Fibroblast of lung (primary cell): ENCODE results near the gene METTL5. TPM values are rescaled to one million over a fixed set of nuclear protein-coding genes. Genes with fewer than 3 reads are reported as not detected.

ENCODE experiments used
- DNase-seq, 2 donors: peaks; one replicate each; pipeline versions ENCODE4 v3.0.0 to v3.0.0-alpha.2; 2010; ENCODE audit warnings: low read depth in 2 of 2
- H2AFZ ChIP-seq: 2 replicates; pipeline ENCODE4 v1.5.1; 2012; ENCODE audit warnings: low read length, control low read depth, inconsistent platforms
- H3K27ac ChIP-seq: 2 replicates; pipeline ENCODE4 v1.5.1; 2011; ENCODE audit warnings: low read length, control low read depth; ENCODE audit not compliant: insufficient read depth
- H3K27me3 ChIP-seq: 2 replicates; pipeline ENCODE4 v1.5.1; 2011; ENCODE audit warnings: mild to moderate bottlenecking, low read length; ENCODE audit not compliant: control insufficient read depth, insufficient read depth
- H3K36me3 ChIP-seq: 2 replicates; pipeline ENCODE4 v1.5.1; 2011; ENCODE audit warnings: low read length; ENCODE audit not compliant: control insufficient read depth, insufficient read depth
- H3K4me1 ChIP-seq: 2 replicates; pipeline ENCODE4 v1.5.1; 2011; ENCODE audit warnings: low read length; ENCODE audit not compliant: control insufficient read depth, insufficient read depth; ENCODE audit errors: extremely low read depth
- H3K4me2 ChIP-seq: 2 replicates; pipeline ENCODE4 v1.5.1; 2011; ENCODE audit warnings: low read length, control low read depth; ENCODE audit not compliant: insufficient read depth; ENCODE audit errors: extremely low read depth
- H3K4me3 ChIP-seq, 4 experiments: fragments of 200-600 bp in 1 of 4; sonication (generic) in 1 of 4; replicated peaks in 1 of 4; 2 replicates each; pipeline ENCODE4 v1.5.1; 2011 to 2016; ENCODE audit warnings: low read length in 4 of 4, low read depth in 3 of 4, mild to moderate bottlenecking in 3 of 4, control low read depth in 2 of 4, inconsistent platforms in 1 of 4, mixed read lengths in 1 of 4; ENCODE audit not compliant: insufficient read depth in 1 of 4; ENCODE audit errors: control extremely low read depth in 1 of 4
- H3K79me2 ChIP-seq: 2 replicates; pipeline ENCODE4 v1.5.1; 2012; ENCODE audit warnings: mild to moderate bottlenecking, low read length, inconsistent platforms; ENCODE audit not compliant: control insufficient read depth, insufficient read depth
- H3K9ac ChIP-seq: 2 replicates; pipeline ENCODE4 v1.5.1; 2011; ENCODE audit warnings: mild to moderate bottlenecking, low read length, control low read depth; ENCODE audit not compliant: insufficient read depth
- H3K9me3 ChIP-seq: 2 replicates; pipeline ENCODE4 v1.5.1; 2012; ENCODE audit warnings: low read depth, low read length; ENCODE audit not compliant: control insufficient read depth, insufficient read depth
- H4K20me1 ChIP-seq: 2 replicates; pipeline ENCODE4 v1.5.1; 2011; ENCODE audit warnings: low read length; ENCODE audit not compliant: control insufficient read depth, insufficient read depth; ENCODE audit errors: extremely low read depth
- EZH2 ChIP-seq: IDR thresholded peaks from 2 replicates; pipeline ENCODE4 v1.5.1; 2012; ENCODE audit warnings: low read length, control low read depth, mild to moderate bottlenecking; ENCODE audit errors: missing control alignments
- polyA plus RNA-seq, 2 donors: library from polyadenylated mRNA; depleted of rRNA in 1 of 2; stranded (reverse) in 1 of 2; unstranded in 1 of 2; fragments of >200 nt; gene quantifications; 2 replicates each; pipeline ENCODE4 v1.2.1, GENCODE V29; 2011 to 2012; ENCODE audit warnings: missing spikeins in 1 of 2
- total RNA-seq: library from RNA; depleted of rRNA; stranded (reverse); fragments of >200 nt; gene quantifications from 2 replicates; pipeline ENCODE4 v1.2.1, GENCODE V29; 2014
- TF ChIP-seq, protein P1 (sequence below), 2 donors: IDR thresholded peaks in 1 of 2; conservative IDR thresholded peaks in 1 of 2; 1 replicate in 1 of 2; 2 replicates in 1 of 2; pipeline ENCODE4 v1.5.1; 2011 to 2012; ENCODE audit warnings: low read length in 2 of 2, control low read depth in 1 of 2, inconsistent platforms in 1 of 2, low read depth in 1 of 2, mild to moderate bottlenecking in 1 of 2

Gene METTL5
- total and polyA plus RNA-seq, 2 donors (not counting 1 experiment from before 2014, with no cell fraction given), result 50.9 to 52.9 TPM

DNA sequence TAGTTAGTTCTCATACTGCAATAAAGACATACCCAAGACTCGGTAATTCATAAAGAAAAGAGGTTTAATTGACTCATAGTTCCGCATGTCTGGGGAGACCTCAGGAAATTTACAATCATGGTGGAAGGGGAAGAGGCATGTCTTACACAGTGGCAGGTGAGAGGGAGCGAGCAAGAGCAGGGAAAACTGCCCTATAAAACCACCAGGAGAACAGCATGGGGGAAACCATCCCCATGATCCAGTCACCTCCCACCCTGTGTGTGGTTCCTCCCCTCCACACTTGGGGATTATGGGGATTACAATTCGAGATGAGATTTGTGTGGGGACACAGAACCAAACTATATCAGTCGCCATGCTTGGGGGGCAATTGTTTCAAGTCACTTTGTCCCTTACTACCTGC is 27.1 kb downstream of the METTL5 start:
- no peak for TF ChIP-seq EZH2
- TF ChIP-seq, protein P1, sequence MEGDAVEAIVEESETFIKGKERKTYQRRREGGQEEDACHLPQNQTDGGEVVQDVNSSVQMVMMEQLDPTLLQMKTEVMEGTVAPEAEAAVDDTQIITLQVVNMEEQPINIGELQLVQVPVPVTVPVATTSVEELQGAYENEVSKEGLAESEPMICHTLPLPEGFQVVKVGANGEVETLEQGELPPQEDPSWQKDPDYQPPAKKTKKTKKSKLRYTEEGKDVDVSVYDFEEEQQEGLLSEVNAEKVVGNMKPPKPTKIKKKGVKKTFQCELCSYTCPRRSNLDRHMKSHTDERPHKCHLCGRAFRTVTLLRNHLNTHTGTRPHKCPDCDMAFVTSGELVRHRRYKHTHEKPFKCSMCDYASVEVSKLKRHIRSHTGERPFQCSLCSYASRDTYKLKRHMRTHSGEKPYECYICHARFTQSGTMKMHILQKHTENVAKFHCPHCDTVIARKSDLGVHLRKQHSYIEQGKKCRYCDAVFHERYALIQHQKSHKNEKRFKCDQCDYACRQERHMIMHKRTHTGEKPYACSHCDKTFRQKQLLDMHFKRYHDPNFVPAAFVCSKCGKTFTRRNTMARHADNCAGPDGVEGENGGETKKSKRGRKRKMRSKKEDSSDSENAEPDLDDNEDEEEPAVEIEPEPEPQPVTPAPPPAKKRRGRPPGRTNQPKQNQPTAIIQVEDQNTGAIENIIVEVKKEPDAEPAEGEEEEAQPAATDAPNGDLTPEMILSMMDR (conservative IDR thresholded peaks at IDR 0.05 in 1 of 2, IDR thresholded peaks at IDR 0.05 in 1 of 2; ENCODE audit: low read depth in 1 of 2, low read length in 2 of 2), result no peak
- no peaks in the 10 kb centered on the region for H3K9me3 ChIP-seq
- H3K4me2 ChIP-seq, result no peak overlapping the region
- no peak overlapping the region for H3K4me3 ChIP-seq
- H3K4me1 ChIP-seq, result no peaks in the 10 kb centered on the region
- no peak for DNase-seq
- H2AFZ ChIP-seq, result no peak overlapping the region
- H4K20me1 ChIP-seq, result no peaks in the 10 kb centered on the region
- peaks cover 4% of the 10 kb centered on the region for H3K36me3 ChIP-seq
- H3K9ac ChIP-seq, result no peak overlapping the region
- H3K27me3 ChIP-seq, result no peaks in the 10 kb centered on the region
- peaks cover 32% of the 10 kb centered on the region for H3K79me2 ChIP-seq
- no peak overlapping the region for H3K27ac ChIP-seq

DNA sequence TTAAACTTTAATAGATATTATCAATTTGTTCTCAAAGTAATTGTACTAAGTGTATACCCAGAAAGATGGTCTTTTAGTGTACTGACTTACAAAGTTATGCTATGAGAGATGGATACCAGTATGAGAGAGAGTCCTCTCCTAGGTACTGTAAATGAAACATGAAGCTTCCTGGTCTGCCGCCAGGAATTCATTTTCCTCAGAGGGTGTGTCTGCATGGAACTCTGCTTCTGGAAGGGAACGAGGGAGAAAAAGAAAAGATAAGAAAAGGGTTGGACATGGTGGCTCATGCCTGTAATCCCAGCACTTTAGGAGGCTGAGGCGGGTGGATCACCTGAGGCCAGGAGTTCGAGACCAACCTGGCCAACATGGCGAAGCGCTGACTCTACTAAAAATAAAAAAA is 28.3 kb downstream of the METTL5 start:
- Histone ChIP-seq H3K27me3 (no peaks in the 10 kb centered on the region), H4K20me1 (no peaks in the 10 kb centered on the region), H3K9ac (no peak overlapping the region), H3K9me3 (no peaks in the 10 kb centered on the region), H3K79me2 (peaks cover 24% of the 10 kb centered on the region), H3K4me1 (no peaks in the 10 kb centered on the region), H3K36me3 (no peaks in the 10 kb centered on the region), H2AFZ (no peak overlapping the region), H3K4me2 (no peak overlapping the region), H3K4me3 (no peak overlapping the region), H3K27ac (no peak overlapping the region)
- peak in 1 of 2 donors; percentile 8 for DNase-seq
- no peak for TF ChIP-seq EZH2
- TF ChIP-seq, protein P1 (conservative IDR thresholded peaks at IDR 0.05 in 1 of 2, IDR thresholded peaks at IDR 0.05 in 1 of 2; ENCODE audit: low read depth in 1 of 2, low read length in 2 of 2), result no peak

DNA sequence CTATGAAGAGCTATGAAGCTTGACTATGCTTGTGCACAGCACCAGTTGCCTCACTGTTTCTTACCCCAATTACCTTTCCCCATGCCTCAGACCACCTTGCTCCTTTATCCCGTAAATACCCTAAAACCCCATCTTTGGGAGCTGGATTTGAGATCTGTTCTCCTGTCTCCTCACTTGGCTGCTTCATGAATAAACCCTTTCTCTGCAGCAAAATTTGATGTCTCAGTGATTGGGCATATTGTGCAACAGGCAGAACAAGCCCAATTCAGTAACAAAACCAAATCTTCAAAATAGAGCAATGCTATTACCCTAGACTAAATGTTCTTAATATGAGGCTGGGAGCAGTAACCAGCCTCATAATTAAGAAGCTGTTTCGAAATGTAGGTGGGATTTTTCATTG is 29.5 kb downstream of the METTL5 start:
- peaks cover 12% of the 10 kb centered on the region for H3K79me2 ChIP-seq
- no peaks in the 10 kb centered on the region for H3K9me3 ChIP-seq
- no peaks in the 10 kb centered on the region for H3K36me3 ChIP-seq
- no peak overlapping the region for H3K4me3 ChIP-seq
- no peak overlapping the region for H3K9ac ChIP-seq
- H4K20me1 ChIP-seq, result no peaks in the 10 kb centered on the region
- no peak overlapping the region for H3K4me2 ChIP-seq
- no peak overlapping the region for H2AFZ ChIP-seq
- H3K27ac ChIP-seq, result no peak overlapping the region
- no peak for DNase-seq
- TF ChIP-seq, protein P1 (conservative IDR thresholded peaks at IDR 0.05 in 1 of 2, IDR thresholded peaks at IDR 0.05 in 1 of 2; ENCODE audit: low read depth in 1 of 2, low read length in 2 of 2), result no peak
- no peak for TF ChIP-seq EZH2
- H3K4me1 ChIP-seq, result no peaks in the 10 kb centered on the region
- H3K27me3 ChIP-seq, result no peaks in the 10 kb centered on the region
